GM21447 (cell line): ENCODE data around the gene RALA.

Experiments
- ATAC-seq: cut with Tn5 transposase; IDR thresholded peaks from one replicate; pipeline ENCODE4 v1.9.1; 2021; ENCODE audit not compliant: unreplicated experiment

Gene RALA

GRCh38 chr7:39613577-39613976 lies 9.8 kb upstream of the RALA start:
- no peak for ATAC-seq

- no peak for ATAC-seq
These were observed 9.1 kb upstream of the RALA start for GRCh38 chr7:39614299-39614698.

- no peak for ATAC-seq
These were observed 7.9 kb upstream of the RALA start for GRCh38 chr7:39615350-39615975.

DNA sequence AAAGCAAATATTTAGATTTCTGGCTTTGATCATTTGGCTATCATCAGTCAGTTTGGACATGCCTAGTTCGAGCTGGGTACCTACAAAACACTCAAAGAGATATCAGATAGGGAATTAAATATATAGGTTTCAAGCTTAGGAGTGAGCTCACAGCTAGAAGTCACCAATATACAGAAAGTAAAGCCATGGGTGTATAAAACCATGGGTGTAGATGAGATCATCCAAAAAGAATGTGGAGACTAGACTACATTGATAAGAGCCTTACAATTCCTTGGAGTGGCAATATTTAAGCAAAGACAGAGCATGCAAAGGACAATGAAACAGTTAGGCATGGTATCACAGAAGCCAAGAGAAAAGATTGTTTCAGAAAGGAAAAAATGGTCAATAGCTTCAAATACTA lies 7.2 kb upstream of the RALA start:
- no peak for ATAC-seq

DNA sequence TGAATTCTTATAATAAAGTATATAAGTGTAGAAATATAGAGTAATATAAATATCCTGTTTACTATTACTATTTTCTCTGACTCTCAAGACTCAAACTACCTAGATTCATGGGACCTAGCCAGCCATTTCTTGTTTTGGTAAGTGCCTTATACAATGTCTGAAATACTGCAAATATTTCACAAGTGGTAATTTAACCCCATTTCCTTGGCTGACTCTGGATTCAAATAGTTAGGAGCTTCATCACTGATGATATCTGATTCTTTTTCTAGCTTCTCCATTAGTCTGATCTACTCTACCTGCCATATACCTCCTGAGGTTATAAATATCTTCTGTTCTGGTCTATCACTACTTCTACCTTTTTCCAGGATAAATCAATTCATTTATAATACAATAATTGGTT lies 6.4 kb upstream of the RALA start:
- ATAC-seq, result no peak

GRCh38 chr7:39618868-39619267 lies 4.5 kb upstream of the RALA start:
- ATAC-seq, result no peak

DNA sequence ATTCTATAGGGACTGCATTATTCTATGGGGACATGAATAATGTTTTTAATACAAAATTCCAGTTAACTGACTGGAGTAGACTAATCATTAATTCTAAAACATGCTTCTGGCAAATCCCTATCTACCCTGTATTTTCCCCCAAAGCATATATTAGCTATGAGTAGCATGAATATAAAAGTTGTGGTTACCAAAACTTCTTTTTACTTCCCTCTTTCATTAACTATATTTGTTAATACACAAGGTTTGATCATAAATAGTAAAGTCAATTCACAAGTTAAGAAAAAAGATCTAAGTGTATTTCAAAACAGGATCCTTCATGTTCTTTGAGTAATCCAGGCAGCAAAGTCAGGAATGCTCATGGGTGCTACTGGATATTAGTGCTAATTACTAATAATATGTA lies 2.9 kb upstream of the RALA start:
- ATAC-seq, result no peak

DNA sequence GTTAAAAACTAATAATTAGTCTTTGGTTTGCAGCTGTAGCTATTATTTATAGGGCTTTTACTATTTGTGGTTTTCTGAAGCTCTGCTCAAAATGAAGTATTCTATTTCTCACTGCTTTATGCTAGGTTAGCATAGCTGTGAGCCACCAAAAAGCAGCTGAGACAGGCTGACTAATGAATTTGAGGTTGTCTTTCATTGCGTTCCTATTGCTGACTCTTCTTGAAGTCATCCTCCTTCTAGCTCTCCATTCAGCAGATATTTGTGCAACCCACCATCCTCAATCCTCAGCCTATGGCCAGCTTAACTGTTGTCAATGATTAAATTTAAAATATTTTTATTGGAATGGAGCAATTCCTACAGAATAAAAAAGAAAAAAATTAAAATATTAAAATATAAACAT lies 2.1 kb upstream of the RALA start:
- ATAC-seq, result no peak

DNA sequence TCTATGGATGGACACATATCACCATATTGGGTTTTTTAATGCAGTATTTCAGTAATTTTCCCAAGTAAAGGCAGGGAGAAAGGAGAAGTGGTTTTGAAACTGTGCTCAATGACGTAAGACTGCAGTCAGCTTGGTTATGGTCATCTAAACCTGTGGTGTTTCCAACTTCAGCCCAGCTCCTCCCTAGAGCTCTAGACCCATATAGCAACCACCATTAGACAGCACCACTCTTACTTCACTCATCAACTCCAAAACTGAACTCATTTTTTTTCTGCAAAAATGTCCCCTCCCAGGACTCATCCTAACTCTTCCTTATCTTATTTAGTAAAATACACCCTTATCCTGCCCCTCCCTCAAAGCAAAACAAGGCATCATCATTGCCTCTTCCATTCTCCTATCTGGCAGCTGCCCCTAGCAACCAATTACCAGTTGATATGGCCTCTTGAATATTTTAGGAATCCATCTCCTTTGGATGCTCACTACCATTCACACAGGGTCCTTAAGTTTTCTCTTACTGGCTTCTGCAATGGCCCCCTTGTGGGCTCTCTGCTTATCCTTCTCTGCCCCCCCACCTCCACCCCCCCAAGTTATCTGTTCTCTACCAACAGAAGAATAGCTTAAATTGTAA lies 1.5 kb upstream of the RALA start:
- ATAC-seq, result peak; percentile 24

DNA sequence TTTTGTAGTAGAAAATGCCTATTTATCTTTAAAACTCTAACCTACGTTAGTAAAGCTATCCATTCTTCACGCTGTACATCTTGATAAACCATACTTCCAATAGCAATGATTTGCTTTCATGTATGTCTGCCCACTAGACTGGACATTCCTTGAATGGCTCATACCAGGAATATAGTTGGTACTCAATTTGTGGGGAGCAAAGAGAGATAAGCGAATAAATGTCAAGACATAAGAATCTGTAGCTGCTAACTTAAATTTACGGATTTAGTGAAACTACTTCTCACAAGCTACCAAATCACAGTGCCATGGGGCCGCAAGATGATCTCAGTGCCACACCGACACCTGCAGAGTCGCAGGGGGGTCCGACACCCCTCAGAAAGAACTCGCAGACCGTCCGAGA lies 763 bp upstream of the RALA start:
- no peak for ATAC-seq

DNA sequence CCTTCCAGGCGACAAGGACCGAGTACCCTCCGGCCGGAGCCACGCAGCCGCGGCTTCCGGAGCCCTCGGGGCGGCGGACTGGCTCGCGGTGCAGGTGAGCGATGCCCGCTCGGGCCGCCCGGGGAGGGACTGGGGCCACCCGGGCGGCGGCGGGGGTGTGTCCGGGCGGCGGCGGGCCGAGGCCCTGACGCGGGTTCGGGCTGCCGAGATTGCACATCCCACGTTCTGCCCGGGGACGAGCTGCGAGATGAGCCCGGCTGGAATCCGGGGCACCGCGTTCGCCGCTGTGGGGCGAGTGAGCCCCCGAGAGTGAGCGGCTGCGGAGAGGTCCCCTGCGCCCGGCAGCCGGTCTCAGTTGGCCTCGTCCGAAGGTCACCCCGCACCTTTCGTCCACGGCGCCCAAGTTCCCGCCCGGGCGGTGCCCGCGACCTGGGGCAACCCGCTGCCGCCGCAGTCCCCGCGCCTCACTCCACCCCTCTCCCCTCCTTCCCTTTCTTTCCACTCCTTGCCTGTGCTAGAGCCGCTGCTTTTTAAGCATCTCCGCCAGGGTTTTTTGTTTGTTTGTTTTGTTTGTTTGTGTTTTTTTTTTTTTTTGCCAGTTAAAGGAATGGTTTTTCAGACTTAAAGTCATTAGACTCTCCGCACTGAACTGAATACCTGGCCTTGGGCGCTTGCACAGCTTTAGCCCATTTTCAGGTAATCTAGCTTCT lies 515 bp downstream of the RALA start:
- peak; percentile 49 for ATAC-seq

- ATAC-seq, result no peak
These were observed 1.1 kb downstream of the RALA start for GRCh38 chr7:39624442-39624807.

DNA sequence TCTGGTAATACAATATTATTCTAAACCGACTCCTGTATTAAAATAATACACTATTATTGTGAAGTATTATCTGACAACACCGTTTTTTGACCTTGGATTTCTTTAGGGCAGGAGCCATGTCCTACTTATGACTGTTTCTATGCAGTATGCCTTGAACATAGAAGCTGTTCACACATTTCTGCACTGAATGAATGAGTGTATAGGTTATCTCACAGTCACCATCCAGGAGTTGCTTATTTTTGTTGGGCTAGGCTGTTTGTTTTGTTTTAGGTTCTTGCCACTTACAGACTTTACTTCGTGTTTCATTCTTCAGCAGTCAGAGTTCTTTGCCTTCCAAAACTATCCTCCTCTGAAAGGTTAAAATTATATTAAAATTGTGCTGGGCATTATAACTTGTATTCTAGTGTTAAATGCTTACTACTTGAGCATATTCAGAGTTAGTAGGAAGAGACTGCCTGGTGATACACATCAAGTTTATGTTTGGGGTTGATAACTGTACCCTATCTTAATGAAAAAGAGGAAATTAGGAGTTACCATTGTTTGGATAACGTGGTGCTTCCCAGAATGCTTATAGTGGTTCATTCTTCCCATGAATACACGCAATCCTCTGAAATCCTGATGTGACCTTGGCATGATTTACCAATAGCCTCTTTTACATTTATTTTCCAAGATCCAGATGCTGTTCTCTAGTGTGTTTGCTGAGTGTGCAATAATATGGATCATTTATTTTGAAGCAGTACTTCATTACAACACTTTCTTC lies 1.7 kb downstream of the RALA start:
- no peak for ATAC-seq

GRCh38 chr7:39631736-39632308 lies 8.4 kb downstream of the RALA start:
- no peak for ATAC-seq

DNA sequence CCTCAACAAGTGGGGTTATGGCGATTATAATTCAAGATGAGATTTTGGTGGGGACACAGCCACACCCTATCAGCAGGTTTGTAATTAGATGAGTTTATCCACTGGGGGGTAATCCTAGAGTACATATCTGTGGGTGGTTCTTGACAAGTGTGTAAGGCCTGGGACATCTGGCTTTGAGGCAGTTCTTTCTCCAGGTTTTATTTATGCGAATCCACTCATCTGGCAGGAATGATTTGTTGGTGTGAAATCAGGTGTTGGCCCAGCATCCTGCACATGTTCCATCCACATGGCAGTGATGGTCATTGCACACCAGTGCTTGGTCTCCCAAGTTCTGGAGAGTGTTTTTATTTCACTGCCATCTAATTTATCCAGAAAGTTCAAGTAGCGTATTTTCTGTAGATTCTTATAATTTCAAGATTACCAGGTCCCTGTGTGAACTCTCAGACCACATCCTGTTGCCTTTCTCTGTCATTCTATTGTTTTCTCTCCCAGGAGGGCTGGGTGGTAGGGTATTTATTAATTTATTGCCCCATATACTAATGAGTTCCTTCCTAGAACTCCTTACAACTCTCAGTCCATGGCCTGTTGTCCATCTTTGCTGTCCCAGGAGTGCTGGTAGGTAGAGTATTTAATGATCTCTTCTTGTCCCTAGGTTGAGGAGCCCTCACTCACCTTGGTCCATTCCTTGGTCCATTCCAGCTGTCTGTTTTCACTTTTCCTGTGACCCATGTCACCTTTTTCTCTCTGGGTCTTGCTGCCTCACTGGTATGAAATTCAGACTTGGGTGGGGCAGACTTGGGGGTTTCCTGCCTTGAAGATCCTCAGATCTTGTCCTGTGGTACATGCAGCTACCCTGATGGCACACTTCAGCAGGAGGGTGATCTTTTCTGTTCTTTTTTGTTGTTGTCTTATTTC lies 10.4 kb downstream of the RALA start:
- peak; percentile 69 for ATAC-seq

- no peak for ATAC-seq
These were observed 11.1 kb downstream of the RALA start for GRCh38 chr7:39634478-39634805.

DNA sequence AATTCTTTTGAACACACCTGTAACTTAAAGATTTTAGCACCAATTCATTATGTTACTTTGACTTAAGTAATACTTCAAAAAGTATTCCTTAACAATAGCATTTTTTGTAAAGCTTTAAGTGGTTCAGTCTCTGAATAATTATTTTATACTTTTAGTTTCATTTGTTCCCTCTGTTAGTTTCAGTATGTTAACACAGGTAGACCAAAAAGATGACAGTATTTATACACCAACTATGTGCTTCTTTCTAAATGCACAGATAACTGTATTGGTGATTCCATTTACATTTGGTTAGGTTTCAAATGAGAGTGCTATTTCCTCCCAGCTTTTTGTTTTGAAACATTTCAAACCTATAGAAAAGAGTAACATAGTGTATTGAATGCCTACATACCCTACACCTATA lies 14.0 kb downstream of the RALA start:
- peak; percentile 52 for ATAC-seq

GRCh38 chr7:39637963-39638485 lies 14.7 kb downstream of the RALA start:
- ATAC-seq, result no peak

DNA sequence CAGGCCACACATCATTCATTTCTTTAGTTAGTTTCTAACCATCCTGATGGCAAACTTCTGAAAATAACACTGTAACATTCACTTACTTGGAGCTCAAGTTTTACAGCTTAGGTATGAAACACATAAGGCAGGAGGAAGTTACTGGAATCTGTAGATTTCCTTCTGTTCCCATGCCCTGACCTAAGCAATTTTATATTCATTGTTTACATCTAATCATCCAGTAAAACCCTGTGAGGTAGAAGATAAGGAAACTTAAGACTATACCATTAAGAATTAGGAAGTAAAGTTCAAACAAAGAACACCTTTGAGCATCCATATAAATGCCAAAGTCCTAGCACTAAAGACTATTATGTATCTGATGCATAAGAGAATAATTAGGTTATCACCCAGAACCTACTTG lies 19.5 kb downstream of the RALA start:
- no peak for ATAC-seq

DNA sequence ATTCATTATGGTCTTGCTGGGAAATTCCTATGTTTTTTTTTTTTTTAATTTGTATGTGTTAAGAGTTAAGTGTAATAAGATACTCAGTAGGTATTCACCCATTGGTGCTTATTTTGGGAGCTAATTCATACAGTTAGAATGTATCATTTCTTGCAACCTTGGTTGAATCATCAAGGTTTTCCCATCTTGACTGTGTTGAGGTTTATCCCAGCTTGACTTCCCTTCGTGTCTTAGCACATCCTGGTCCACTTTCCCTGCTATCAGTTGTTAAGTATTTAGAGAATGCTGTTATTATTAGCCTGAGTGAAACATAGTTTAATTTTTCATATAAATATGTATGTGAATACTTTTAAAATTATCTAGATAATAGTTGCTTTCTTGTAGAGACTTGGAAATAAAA lies 20.8 kb downstream of the RALA start:
- no peak for ATAC-seq
